WTC11 (cell line): ENCODE measurements around the gene SPOCK2. TPM values are rescaled to one million over a fixed set of nuclear protein-coding genes. Genes with fewer than 3 reads are reported as not detected.

Source experiments
- ATAC-seq: fragments of 200-7000 bp; cut with Tn5 transposase; 2 replicates; pipeline ENCODE4 v1.10.0; 2021; ENCODE audit warnings: mild to moderate bottlenecking, moderate library complexity
- CTCF ChIA-PET: fragments of 300-600 bp; sonication (Branson Sonifier 250); formaldehyde crosslinking; loops from one replicate; lab custom pipeline; 2021; ENCODE audit warnings: antibody characterized with exemption; lab: Charles Lee
- POLR2A ChIA-PET: fragments of 350-600 bp; sonication (Branson Sonifier 250); formaldehyde crosslinking; loops from one replicate; lab custom pipeline; 2021; ENCODE audit warnings: antibody characterized with exemption; lab: Charles Lee
- DNase-seq: peaks from one replicate; pipeline ENCODE4 v3.0.0; 2021; ENCODE audit warnings: low spot score
- H3K27ac Mint-ChIP-seq: 2 replicates; pipeline ENCODE4 v1.8.0; 2021; ENCODE audit warnings: mixed read lengths
- H3K27me3 Mint-ChIP-seq: 2 replicates; pipeline ENCODE4 v1.8.0; 2021; ENCODE audit warnings: low read depth, mild to moderate bottlenecking, moderate library complexity, mixed read lengths
- H3K36me3 Mint-ChIP-seq: 2 replicates; pipeline ENCODE4 v1.8.0; 2021; ENCODE audit warnings: mixed read lengths
- H3K4me1 Mint-ChIP-seq: 2 replicates; pipeline ENCODE4 v1.8.0; 2022; ENCODE audit warnings: mixed read lengths
- H3K4me3 Mint-ChIP-seq: 2 replicates; pipeline ENCODE4 v1.8.0; 2021; ENCODE audit warnings: mild to moderate bottlenecking, moderate library complexity, mixed read lengths
- H3K9me3 Mint-ChIP-seq: 2 replicates; pipeline ENCODE4 v1.8.0; 2021; ENCODE audit warnings: mixed read lengths
- CBFB ChIP-seq: sonication (generic); formaldehyde crosslinking; IDR thresholded peaks from 2 replicates; pipeline ENCODE4 v1.8.1; 2022; ENCODE audit warnings: mild to moderate bottlenecking, low read depth, missing genetic modification reagents
- ELF4 ChIP-seq: sonication (generic); formaldehyde crosslinking; IDR thresholded peaks from 2 replicates; pipeline ENCODE4 v1.8.1; 2022; ENCODE audit warnings: low read depth, mild to moderate bottlenecking, moderate library complexity, missing genetic modification reagents
- EMX1 ChIP-seq: fragments of 250-450 bp; sonication (Bioruptor Pico); IDR thresholded peaks from 2 replicates; pipeline ENCODE4 v1.8.0; 2021; ENCODE audit warnings: mild to moderate bottlenecking
- ETV6 ChIP-seq: sonication (generic); formaldehyde crosslinking; IDR thresholded peaks from 2 replicates; pipeline ENCODE4 v1.8.1; 2022; ENCODE audit warnings: mild to moderate bottlenecking, missing genetic modification reagents
- GABPB1 ChIP-seq: sonication (generic); formaldehyde crosslinking; IDR thresholded peaks from 2 replicates; pipeline ENCODE4 v1.8.1; 2023; ENCODE audit warnings: mild to moderate bottlenecking, missing genetic modification reagents
- GTF2I ChIP-seq: fragments of 250-450 bp; sonication (Bioruptor Pico); conservative IDR thresholded peaks from 2 replicates; pipeline ENCODE4 v1.4.0; 2021; ENCODE audit warnings: mild to moderate bottlenecking
- RELA ChIP-seq: sonication (generic); formaldehyde crosslinking; IDR thresholded peaks from 2 replicates; pipeline ENCODE4 v1.8.1; 2022; ENCODE audit warnings: missing genetic modification reagents, mild to moderate bottlenecking, borderline replicate concordance
- RORB ChIP-seq: fragments of 250-450 bp; sonication (Bioruptor Pico); IDR thresholded peaks from 2 replicates; pipeline ENCODE4 v1.9.0; 2021; ENCODE audit warnings: mild to moderate bottlenecking
- SP1 ChIP-seq: sonication (generic); formaldehyde crosslinking; conservative IDR thresholded peaks from 2 replicates; pipeline ENCODE4 v1.8.1; 2022; ENCODE audit warnings: missing genetic modification reagents
- TEAD4 ChIP-seq: sonication (generic); formaldehyde crosslinking; IDR thresholded peaks from 2 replicates; pipeline ENCODE4 v1.8.0; 2022; ENCODE audit warnings: mild to moderate bottlenecking, missing genetic modification reagents
- ZNF121 ChIP-seq: sonication (generic); formaldehyde crosslinking; IDR thresholded peaks from 2 replicates; pipeline ENCODE4 v1.8.0; 2023; ENCODE audit warnings: missing genetic modification reagents
- ZNF232 ChIP-seq: sonication (generic); formaldehyde crosslinking; IDR thresholded peaks from 2 replicates; pipeline ENCODE4 v1.8.0; 2022; ENCODE audit warnings: mild to moderate bottlenecking, missing genetic modification reagents
- ZNF396 ChIP-seq: fragments of 250-450 bp; sonication (Bioruptor Pico); IDR thresholded peaks from 2 replicates; pipeline ENCODE4 v1.8.0; 2021; ENCODE audit warnings: mild to moderate bottlenecking, moderate library complexity, borderline replicate concordance
- ZNF423 ChIP-seq: fragments of 250-450 bp; sonication (Bioruptor Pico); IDR thresholded peaks from 2 replicates; pipeline ENCODE4 v2.1.2; 2022; ENCODE audit warnings: mild to moderate bottlenecking, moderate library complexity
- ZNF671 ChIP-seq: fragments of 250-450 bp; sonication (Bioruptor Pico); IDR thresholded peaks from 2 replicates; pipeline ENCODE4 v1.8.0; 2021; ENCODE audit warnings: mild to moderate bottlenecking
- total RNA-seq: library from RNA; stranded (reverse); gene quantifications from 3 replicates; pipeline ENCODE4 v1.2.3, GENCODE V29; 2021
- TF ChIP-seq, protein P1 (sequence below): sonication (generic); formaldehyde crosslinking; IDR thresholded peaks from 2 replicates; pipeline ENCODE4 v1.8.1; 2023; ENCODE audit warnings: mild to moderate bottlenecking, missing genetic modification reagents
- TF ChIP-seq, protein P2 (sequence below): sonication (generic); formaldehyde crosslinking; IDR thresholded peaks from 2 replicates; pipeline ENCODE4 v1.8.1; 2022; ENCODE audit warnings: missing genetic modification reagents, borderline replicate concordance
- TF ChIP-seq, protein P3 (sequence below): sonication (generic); formaldehyde crosslinking; IDR thresholded peaks from 2 replicates; pipeline ENCODE4 v1.8.1; 2023; ENCODE audit warnings: mild to moderate bottlenecking, missing genetic modification reagents, moderate library complexity
- TF ChIP-seq, protein P4 (sequence below): sonication (generic); formaldehyde crosslinking; IDR thresholded peaks from 2 replicates; pipeline ENCODE4 v1.8.1; 2023; ENCODE audit warnings: mild to moderate bottlenecking, missing genetic modification reagents, borderline replicate concordance

The SPOCK2 gene
- total RNA-seq, 1 experiment from 2014 or later, result 4.7 TPM

DNA sequence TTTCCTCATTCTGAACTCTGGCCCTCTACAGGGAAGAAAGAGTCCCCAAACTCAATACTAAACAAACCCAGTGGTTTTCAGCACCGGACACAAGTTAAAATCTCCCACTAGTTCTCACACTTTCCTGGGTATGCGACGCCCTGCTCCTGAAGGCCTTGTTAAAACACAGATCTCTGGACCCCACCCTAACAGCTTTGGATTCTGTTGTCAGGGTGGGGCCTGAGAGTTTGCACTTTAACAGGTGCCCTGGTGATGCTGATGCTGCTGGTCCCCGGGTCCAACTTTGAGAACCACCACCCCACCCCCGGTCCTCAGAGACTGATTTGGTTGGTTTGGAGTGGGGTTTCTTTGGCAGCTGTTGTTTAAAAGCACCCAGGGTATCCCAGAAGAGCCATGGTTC lies 62.5 kb downstream of the SPOCK2 start:
- POLR2A ChIA-PET, result no interaction called here
- no peaks in the 10 kb centered on the region for H3K27me3 Mint-ChIP-seq
- H3K36me3 Mint-ChIP-seq, result no peaks in the 10 kb centered on the region
- H3K27ac Mint-ChIP-seq, result no peak overlapping the region
- DNase-seq (no peak), ATAC-seq (no peak)
- CTCF ChIA-PET, result interaction anchor here (1.0 to 2.4 kb wide), 2 partner anchors 22 to 130 kb away, joined by 3 to 10 read pairs; no protein-coding TSS in a partner anchor
- TF ChIP-seq, protein P1, sequence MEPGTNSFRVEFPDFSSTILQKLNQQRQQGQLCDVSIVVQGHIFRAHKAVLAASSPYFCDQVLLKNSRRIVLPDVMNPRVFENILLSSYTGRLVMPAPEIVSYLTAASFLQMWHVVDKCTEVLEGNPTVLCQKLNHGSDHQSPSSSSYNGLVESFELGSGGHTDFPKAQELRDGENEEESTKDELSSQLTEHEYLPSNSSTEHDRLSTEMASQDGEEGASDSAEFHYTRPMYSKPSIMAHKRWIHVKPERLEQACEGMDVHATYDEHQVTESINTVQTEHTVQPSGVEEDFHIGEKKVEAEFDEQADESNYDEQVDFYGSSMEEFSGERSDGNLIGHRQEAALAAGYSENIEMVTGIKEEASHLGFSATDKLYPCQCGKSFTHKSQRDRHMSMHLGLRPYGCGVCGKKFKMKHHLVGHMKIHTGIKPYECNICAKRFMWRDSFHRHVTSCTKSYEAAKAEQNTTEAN, result no peak
- TF ChIP-seq TEAD4 (CRISPR knock-in tag), result no peak
- no peak for TF ChIP-seq ZNF121 (CRISPR knock-in tag)
- H3K4me3 Mint-ChIP-seq, result no peak overlapping the region
- peaks cover 2% of the 10 kb centered on the region; the same call in 1 of the 2 replicates for H3K4me1 Mint-ChIP-seq
- H3K9me3 Mint-ChIP-seq, result no peaks in the 10 kb centered on the region

DNA sequence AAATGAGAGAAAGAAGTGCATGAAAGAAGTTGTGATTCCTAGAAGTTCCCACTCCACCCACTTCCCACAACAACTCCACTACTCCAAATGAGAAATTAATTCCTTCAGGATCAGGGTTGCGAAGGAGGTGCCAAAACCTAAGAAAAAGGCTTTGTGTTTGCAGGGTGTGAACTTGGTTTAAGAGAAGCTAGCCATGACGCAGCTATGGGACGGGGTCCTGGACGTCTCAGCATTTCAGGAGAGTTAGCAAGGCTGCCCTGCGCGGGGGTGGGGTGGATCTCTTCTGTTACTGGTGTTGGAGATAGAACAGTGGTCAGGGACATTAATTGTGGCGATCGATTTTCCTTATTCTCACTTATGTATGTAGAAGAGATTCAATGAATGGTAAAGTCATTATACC lies 63.0 kb downstream of the SPOCK2 start:
- no peaks in the 10 kb centered on the region for H3K27me3 Mint-ChIP-seq
- no peak overlapping the region for H3K27ac Mint-ChIP-seq
- TF ChIP-seq ETV6 (CRISPR knock-in tag) (no peak), RELA (no peak), ZNF671 (CRISPR knock-in tag) (no peak), EMX1 (CRISPR knock-in tag) (no peak), TEAD4 (CRISPR knock-in tag) (no peak), CBFB (CRISPR knock-in tag) (no peak), SP1 (CRISPR knock-in tag) (no peak), ZNF232 (CRISPR knock-in tag) (no peak), ZNF396 (no peak), RORB (no peak), ELF4 (CRISPR knock-in tag) (no peak), GTF2I (no peak), ZNF423 (CRISPR knock-in tag) (no peak), GABPB1 (CRISPR knock-in tag) (no peak)
- TF ChIP-seq, protein P2, sequence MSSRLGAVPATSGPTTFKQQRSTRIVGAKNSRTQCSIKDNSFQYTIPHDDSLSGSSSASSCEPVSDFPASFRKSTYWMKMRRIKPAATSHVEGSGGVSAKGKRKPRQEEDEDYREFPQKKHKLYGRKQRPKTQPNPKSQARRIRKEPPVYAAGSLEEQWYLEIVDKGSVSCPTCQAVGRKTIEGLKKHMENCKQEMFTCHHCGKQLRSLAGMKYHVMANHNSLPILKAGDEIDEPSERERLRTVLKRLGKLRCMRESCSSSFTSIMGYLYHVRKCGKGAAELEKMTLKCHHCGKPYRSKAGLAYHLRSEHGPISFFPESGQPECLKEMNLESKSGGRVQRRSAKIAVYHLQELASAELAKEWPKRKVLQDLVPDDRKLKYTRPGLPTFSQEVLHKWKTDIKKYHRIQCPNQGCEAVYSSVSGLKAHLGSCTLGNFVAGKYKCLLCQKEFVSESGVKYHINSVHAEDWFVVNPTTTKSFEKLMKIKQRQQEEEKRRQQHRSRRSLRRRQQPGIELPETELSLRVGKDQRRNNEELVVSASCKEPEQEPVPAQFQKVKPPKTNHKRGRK, result no peak
- TF ChIP-seq, protein P3, sequence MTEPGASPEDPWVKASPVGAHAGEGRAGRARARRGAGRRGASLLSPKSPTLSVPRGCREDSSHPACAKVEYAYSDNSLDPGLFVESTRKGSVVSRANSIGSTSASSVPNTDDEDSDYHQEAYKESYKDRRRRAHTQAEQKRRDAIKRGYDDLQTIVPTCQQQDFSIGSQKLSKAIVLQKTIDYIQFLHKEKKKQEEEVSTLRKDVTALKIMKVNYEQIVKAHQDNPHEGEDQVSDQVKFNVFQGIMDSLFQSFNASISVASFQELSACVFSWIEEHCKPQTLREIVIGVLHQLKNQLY (CRISPR knock-in tag), result no peak
- TF ChIP-seq, protein P1, result no peak
- TF ChIP-seq, protein P4, sequence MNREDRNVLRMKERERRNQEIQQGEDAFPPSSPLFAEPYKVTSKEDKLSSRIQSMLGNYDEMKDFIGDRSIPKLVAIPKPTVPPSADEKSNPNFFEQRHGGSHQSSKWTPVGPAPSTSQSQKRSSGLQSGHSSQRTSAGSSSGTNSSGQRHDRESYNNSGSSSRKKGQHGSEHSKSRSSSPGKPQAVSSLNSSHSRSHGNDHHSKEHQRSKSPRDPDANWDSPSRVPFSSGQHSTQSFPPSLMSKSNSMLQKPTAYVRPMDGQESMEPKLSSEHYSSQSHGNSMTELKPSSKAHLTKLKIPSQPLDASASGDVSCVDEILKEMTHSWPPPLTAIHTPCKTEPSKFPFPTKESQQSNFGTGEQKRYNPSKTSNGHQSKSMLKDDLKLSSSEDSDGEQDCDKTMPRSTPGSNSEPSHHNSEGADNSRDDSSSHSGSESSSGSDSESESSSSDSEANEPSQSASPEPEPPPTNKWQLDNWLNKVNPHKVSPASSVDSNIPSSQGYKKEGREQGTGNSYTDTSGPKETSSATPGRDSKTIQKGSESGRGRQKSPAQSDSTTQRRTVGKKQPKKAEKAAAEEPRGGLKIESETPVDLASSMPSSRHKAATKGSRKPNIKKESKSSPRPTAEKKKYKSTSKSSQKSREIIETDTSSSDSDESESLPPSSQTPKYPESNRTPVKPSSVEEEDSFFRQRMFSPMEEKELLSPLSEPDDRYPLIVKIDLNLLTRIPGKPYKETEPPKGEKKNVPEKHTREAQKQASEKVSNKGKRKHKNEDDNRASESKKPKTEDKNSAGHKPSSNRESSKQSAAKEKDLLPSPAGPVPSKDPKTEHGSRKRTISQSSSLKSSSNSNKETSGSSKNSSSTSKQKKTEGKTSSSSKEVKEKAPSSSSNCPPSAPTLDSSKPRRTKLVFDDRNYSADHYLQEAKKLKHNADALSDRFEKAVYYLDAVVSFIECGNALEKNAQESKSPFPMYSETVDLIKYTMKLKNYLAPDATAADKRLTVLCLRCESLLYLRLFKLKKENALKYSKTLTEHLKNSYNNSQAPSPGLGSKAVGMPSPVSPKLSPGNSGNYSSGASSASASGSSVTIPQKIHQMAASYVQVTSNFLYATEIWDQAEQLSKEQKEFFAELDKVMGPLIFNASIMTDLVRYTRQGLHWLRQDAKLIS (CRISPR knock-in tag), result no peak
- H3K4me3 Mint-ChIP-seq, result no peak overlapping the region
- no peak for ATAC-seq
- H3K4me1 Mint-ChIP-seq, result peaks cover 2% of the 10 kb centered on the region; the same call in 1 of the 2 replicates
- no peak for DNase-seq
- H3K9me3 Mint-ChIP-seq, result no peaks in the 10 kb centered on the region
- POLR2A ChIA-PET, result no interaction called here
- H3K36me3 Mint-ChIP-seq, result no peaks in the 10 kb centered on the region
- CTCF ChIA-PET, result interaction anchor here (1.0 to 2.4 kb wide), 2 partner anchors 23 to 129 kb away, joined by 3 to 10 read pairs; no protein-coding TSS in a partner anchor
